Caco-2 (cell line): ENCODE measurements around the gene PRR29. TPM values are rescaled to one million over a fixed set of nuclear protein-coding genes. Genes with fewer than 3 reads are reported as not detected.

ENCODE experiments used
- BruUV-seq: library from RNA; stranded (reverse); fragments of 400-500 nt; replicated peaks from 2 replicates; lab custom pipeline; 2021; lab: Mats Ljungman, UMichigan
- CTCF ChIA-PET: fragments of 300-600 bp; sonication (Branson Sonifier 250); formaldehyde crosslinking; loops from one replicate; lab custom pipeline; 2022; ENCODE audit warnings: antibody characterized with exemption; lab: Charles Lee
- POLR2A ChIA-PET: fragments of 300-600 bp; sonication (Branson Sonifier 250); formaldehyde crosslinking; loops from one replicate; lab custom pipeline; 2022; ENCODE audit warnings: antibody characterized with exemption; lab: Charles Lee
- DNase-seq, 2 experiments: peaks; one replicate each; pipeline versions ENCODE4 v3.0.0 to v3.0.0-alpha.2; 2020 to 2022
- H3K27me3 ChIP-seq: replicated peaks from 2 replicates; pipeline ENCODE4 v1.6.0; 2011; ENCODE audit warnings: low read length; ENCODE audit not compliant: control insufficient read depth, insufficient read depth
- H3K36me3 ChIP-seq: 2 replicates; pipeline ENCODE4 v1.5.1; 2011; ENCODE audit warnings: low read length; ENCODE audit not compliant: control insufficient read depth, insufficient read depth
- H3K4me1 ChIP-seq: fragments of 250-450 bp; sonication (Bioruptor Pico); 2 replicates; pipeline ENCODE4 v1.5.1; 2020; ENCODE audit warnings: mild to moderate bottlenecking
- H3K4me3 ChIP-seq: 2 replicates; pipeline ENCODE4 v1.5.1; 2011; ENCODE audit warnings: low read depth, mild to moderate bottlenecking, control low read depth, low read length
- H3K9me3 ChIP-seq: fragments of 250-450 bp; sonication (Bioruptor Pico); 2 replicates; pipeline ENCODE4 v1.5.1; 2020; ENCODE audit warnings: mild to moderate bottlenecking, moderate library complexity
- H3K27ac Mint-ChIP-seq: one replicate; pipeline ENCODE4 v1.8.0; 2022; ENCODE audit warnings: mixed read lengths; ENCODE audit not compliant: unreplicated experiment
- H3K27me3 Mint-ChIP-seq: one replicate; pipeline ENCODE4 v1.8.0; 2022; ENCODE audit warnings: mixed read lengths; ENCODE audit not compliant: insufficient read depth, unreplicated experiment
- H3K36me3 Mint-ChIP-seq: one replicate; pipeline ENCODE4 v1.8.0; 2022; ENCODE audit warnings: mild to moderate bottlenecking, mixed read lengths; ENCODE audit not compliant: insufficient read depth, unreplicated experiment
- H3K4me1 Mint-ChIP-seq: one replicate; pipeline ENCODE4 v1.8.0; 2022; ENCODE audit warnings: low read depth, mixed read lengths; ENCODE audit not compliant: unreplicated experiment
- H3K4me3 Mint-ChIP-seq: one replicate; pipeline ENCODE4 v1.8.0; 2022; ENCODE audit warnings: mild to moderate bottlenecking, moderate library complexity, mixed read lengths; ENCODE audit not compliant: unreplicated experiment
- H3K9me3 Mint-ChIP-seq: one replicate; pipeline ENCODE4 v1.8.0; 2022; ENCODE audit warnings: mixed read lengths; ENCODE audit not compliant: unreplicated experiment
- CTCF ChIP-seq, 2 experiments: fragments of 200-600 bp in 1 of 2; IDR thresholded peaks; 1 replicate in 1 of 2; 2 replicates in 1 of 2; pipeline versions ENCODE4 v1.5.1 to v1.8.0; 2011 to 2022; ENCODE audit warnings: antibody characterized with exemption in 1 of 2, control low read depth in 1 of 2, inconsistent platforms in 1 of 2, low read depth in 1 of 2, low read length in 1 of 2, mild to moderate bottlenecking in 1 of 2, moderate library complexity in 1 of 2; ENCODE audit not compliant: insufficient read depth in 1 of 2, severe bottlenecking in 1 of 2, unreplicated experiment in 1 of 2
- intact Hi-C: fragments of 100-400 bp; cut with micrococcal nuclease; formaldehyde crosslinking; loops from one replicate; pipeline ENCODE4 v1.10.0; 2022; ENCODE audit not compliant: unreplicated experiment
- total RNA-seq: library from RNA; stranded (reverse); gene quantifications from 2 replicates; pipeline ENCODE4 v1.2.3, GENCODE V29; 2022

PRR29 gene
- total RNA-seq, 1 experiment from 2014 or later = not detected

GRCh38 chr17:64024781-64025731 lies 26.9 kb downstream of the PRR29 start:
- no peak for TF ChIP-seq CTCF (IDR thresholded peaks at IDR 0.05; ENCODE audit: insufficient read depth in 1 of 2, low read depth in 1 of 2, low read length in 1 of 2, severe bottlenecking in 1 of 2, unreplicated experiment in 1 of 2)
- Histone ChIP-seq H3K4me3 (no peak overlapping the region), H3K36me3 (no peaks in the 10 kb centered on the region), H3K9me3 (no peaks in the 10 kb centered on the region), H3K27me3 (no peaks in the 10 kb centered on the region), H3K4me1 (no peaks in the 10 kb centered on the region)
- H3K4me1 Mint-ChIP-seq = peaks cover 16% of the 10 kb centered on the region
- H3K4me3 Mint-ChIP-seq = no peak overlapping the region
- BruUV-seq = no TSS peak
- peaks cover 11% of the 10 kb centered on the region for H3K36me3 Mint-ChIP-seq
- H3K27me3 Mint-ChIP-seq = no peaks in the 10 kb centered on the region
- ChIA-PET CTCF (interaction anchor here (0.6 to 9.1 kb wide), 14 partner anchors 39 to 277 kb away, joined by 3 to 277 read pairs (median 4); partner anchors contain the start of genes ERN1 and GH1), POLR2A (no interaction called here)
- H3K27ac Mint-ChIP-seq = no peak overlapping the region
- H3K9me3 Mint-ChIP-seq = no peaks in the 10 kb centered on the region
- no peak for DNase-seq
- intact Hi-C loops = loop anchor here (1.0 kb wide), 1 partner anchor 106 kb away; no protein-coding TSS in a partner anchor

- no peaks in the 10 kb centered on the region for H3K27me3 Mint-ChIP-seq
- BruUV-seq = no TSS peak
- POLR2A ChIA-PET = no interaction called here
- H3K9me3 Mint-ChIP-seq = no peaks in the 10 kb centered on the region
- H3K4me3 ChIP-seq = peak overlapping the region; percentile 13; the same call in 1 of the 2 replicates
- peak; percentile 96 to 97 for TF ChIP-seq CTCF (IDR thresholded peaks at IDR 0.05; ENCODE audit: insufficient read depth in 1 of 2, low read depth in 1 of 2, low read length in 1 of 2, severe bottlenecking in 1 of 2, unreplicated experiment in 1 of 2)
- H3K27me3 ChIP-seq = no peaks in the 10 kb centered on the region
- no peaks in the 10 kb centered on the region for H3K9me3 ChIP-seq
- CTCF ChIA-PET = interaction anchor here (0.7 to 9.1 kb wide), 13 partner anchors 38 to 276 kb away, joined by 3 to 277 read pairs (median 4); partner anchors contain the start of genes ERN1 and GH1
- H3K36me3 Mint-ChIP-seq = peaks cover 11% of the 10 kb centered on the region
- intact Hi-C loops = loop anchor here (1.0 kb wide), 1 partner anchor 107 kb away; no protein-coding TSS in a partner anchor
- H3K4me3 Mint-ChIP-seq = peak overlapping the region; percentile 71
- peak; percentile 86 to 87 for DNase-seq
- no peak overlapping the region for H3K27ac Mint-ChIP-seq
- H3K4me1 ChIP-seq = no peaks in the 10 kb centered on the region
- H3K4me1 Mint-ChIP-seq = peaks cover 16% of the 10 kb centered on the region
- no peaks in the 10 kb centered on the region for H3K36me3 ChIP-seq
Measured at GRCh38 chr17:64025732-64026294, 27.7 kb downstream of the PRR29 start.

GRCh38 chr17:64028874-64029464 lies 30.8 kb downstream of the PRR29 start:
- intact Hi-C loops = loop anchor here (1.0 kb wide), 2 partner anchors 104 to 253 kb away; no protein-coding TSS in a partner anchor
- Histone ChIP-seq H3K4me1 (no peaks in the 10 kb centered on the region), H3K36me3 (no peaks in the 10 kb centered on the region), H3K4me3 (no peak overlapping the region), H3K9me3 (no peaks in the 10 kb centered on the region), H3K27me3 (no peaks in the 10 kb centered on the region)
- Mint-ChIP-seq H3K36me3 (peaks cover 11% of the 10 kb centered on the region), H3K4me1 (peaks cover 15% of the 10 kb centered on the region), H3K4me3 (no peak overlapping the region), H3K27me3 (no peaks in the 10 kb centered on the region), H3K27ac (no peak overlapping the region), H3K9me3 (no peaks in the 10 kb centered on the region)
- POLR2A ChIA-PET = interaction anchor here (0.7 to 1.1 kb wide), 3 partner anchors 100 to 105 kb away, joined by 3 to 8 read pairs (median 4); no protein-coding TSS in a partner anchor
- CTCF ChIA-PET = interaction anchor here (0.6 to 9.1 kb wide), 19 partner anchors 9 to 253 kb away, joined by 3 to 277 read pairs (median 4); partner anchors contain the start of gene ICAM2
- peak; percentile 87 to 88 for TF ChIP-seq CTCF (IDR thresholded peaks at IDR 0.05; ENCODE audit: insufficient read depth in 1 of 2, low read depth in 1 of 2, low read length in 1 of 2, severe bottlenecking in 1 of 2, unreplicated experiment in 1 of 2)
- BruUV-seq = no TSS peak
- peak; percentile 59 to 77 for DNase-seq
